CD8-positive, alpha-beta memory T cell (primary cell): ENCODE results near the gene MRRF. TPM values are rescaled to one million over a fixed set of nuclear protein-coding genes. Genes with fewer than 3 reads are reported as not detected.

ENCODE experiments used
- CTCF ChIA-PET: fragments of 350-600 bp; sonication (Branson Sonifier 250); formaldehyde crosslinking; loops from one replicate; lab custom pipeline; 2021; ENCODE audit warnings: antibody characterized with exemption; lab: Charles Lee
- POLR2A ChIA-PET: fragments of 350-600 bp; sonication (Branson Sonifier 250); formaldehyde crosslinking; loops from one replicate; lab custom pipeline; 2021; ENCODE audit warnings: antibody characterized with exemption; lab: Charles Lee
- DNase-seq, 5 donors: peaks; one replicate each; pipeline versions ENCODE4 v3.0.0 to v3.0.0-alpha.2; 2020 to 2022; ENCODE audit warnings: mixed read lengths in 1 of 5
- H3K27ac ChIP-seq: one replicate; pipeline ENCODE4 v1.7.0; 2013; ENCODE audit warnings: low read depth, mild to moderate bottlenecking, low read length, moderate library complexity
- H3K27me3 ChIP-seq: 2 replicates; pipeline ENCODE4 v1.7.0; 2013; ENCODE audit warnings: low read length, mild to moderate bottlenecking; ENCODE audit not compliant: insufficient read depth, poor library complexity, severe bottlenecking
- H3K36me3 ChIP-seq: 2 replicates; pipeline ENCODE4 v1.7.0; 2013; ENCODE audit warnings: mild to moderate bottlenecking, low read length, moderate library complexity; ENCODE audit not compliant: insufficient read depth
- H3K4me1 ChIP-seq: 2 replicates; pipeline ENCODE4 v1.7.0; 2013; ENCODE audit warnings: mild to moderate bottlenecking, low read length, moderate library complexity; ENCODE audit not compliant: insufficient read depth
- H3K4me3 ChIP-seq: 2 replicates; pipeline ENCODE4 v1.7.0; 2013; ENCODE audit warnings: mild to moderate bottlenecking, low read length
- H3K9me3 ChIP-seq: 2 replicates; pipeline ENCODE4 v1.7.0; 2013; ENCODE audit warnings: mild to moderate bottlenecking, low read length
- H3K27ac Mint-ChIP-seq, 8 donors: one replicate each; pipeline ENCODE4 v1.8.0; 2020 to 2021; ENCODE audit warnings: mixed read lengths in 8 of 8, mild to moderate bottlenecking in 6 of 8, inconsistent platforms in 3 of 8, moderate library complexity in 3 of 8
- H3K27me3 Mint-ChIP-seq, 2 donors: one replicate each; pipeline ENCODE4 v1.8.0; 2020 to 2021; ENCODE audit warnings: mixed read lengths in 2 of 2, mild to moderate bottlenecking in 1 of 2, moderate library complexity in 1 of 2
- H3K36me3 Mint-ChIP-seq, 3 donors: one replicate each; pipeline ENCODE4 v1.8.0; 2020 to 2021; ENCODE audit warnings: mixed read lengths in 3 of 3, inconsistent platforms in 1 of 3, mild to moderate bottlenecking in 1 of 3
- H3K4me1 Mint-ChIP-seq, 3 donors: one replicate each; pipeline ENCODE4 v1.8.0; 2020 to 2021; ENCODE audit warnings: mixed read lengths in 3 of 3, inconsistent platforms in 1 of 3, mild to moderate bottlenecking in 1 of 3
- H3K4me3 Mint-ChIP-seq, 7 donors: one replicate each; pipeline ENCODE4 v1.8.0; 2020 to 2021; ENCODE audit warnings: mixed read lengths in 7 of 7, mild to moderate bottlenecking in 6 of 7, moderate library complexity in 4 of 7, inconsistent platforms in 2 of 7
- H3K9me3 Mint-ChIP-seq, 5 donors: one replicate each; pipeline ENCODE4 v1.8.0; 2020 to 2022; ENCODE audit warnings: mixed read lengths in 5 of 5, mild to moderate bottlenecking in 3 of 5, moderate library complexity in 2 of 5, inconsistent platforms in 1 of 5
- polyA plus RNA-seq: library from polyadenylated mRNA; unstranded; fragments of 300-500 nt; fragmentation: Illumina TruSeq; gene quantifications from one replicate; pipeline ENCODE4 v1.2.3, GENCODE V29; 2021
- total RNA-seq, 2 experiments: library from RNA; stranded (reverse); gene quantifications; one replicate each; pipeline ENCODE4 v1.2.3, GENCODE V29; 2021

MRRF gene
- total and polyA plus RNA-seq, 3 experiments from 2014 or later: 18.9 to 75.9 (median 74.6) TPM

DNA sequence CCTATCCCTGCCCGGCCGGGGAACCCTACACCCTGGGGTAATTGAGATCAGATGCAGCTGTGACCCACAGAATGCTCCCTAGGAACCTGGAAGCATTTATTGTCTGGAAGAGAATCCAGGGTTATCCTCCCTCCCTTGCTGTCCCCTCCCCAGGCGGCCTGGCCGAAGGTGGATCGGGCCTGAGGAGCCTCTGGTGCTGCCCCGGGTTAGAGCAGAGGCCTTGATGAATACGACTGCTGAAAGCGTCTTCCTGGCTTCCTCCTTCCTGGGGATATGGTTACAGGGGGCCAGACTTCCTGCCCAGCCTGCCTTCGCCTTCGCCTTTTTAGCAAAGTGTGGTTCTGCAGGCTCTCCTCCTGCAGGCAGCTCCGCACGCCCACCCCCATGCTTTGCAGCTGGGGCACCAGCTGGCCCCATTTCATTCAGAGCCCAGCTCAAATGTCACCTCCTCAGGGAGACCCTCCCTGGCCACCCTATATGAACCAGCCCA, 83.7 kb downstream of the MRRF start:
- DNase-seq: no peak
- no peak overlapping the region for H3K27ac ChIP-seq
- H3K9me3 ChIP-seq: no peaks in the 10 kb centered on the region
- H3K4me3 ChIP-seq: no peak overlapping the region
- H3K27me3 ChIP-seq: peaks cover 6% of the 10 kb centered on the region
- peak overlapping the region in 2 of 7 donors; percentile 12 to 42 for H3K4me3 Mint-ChIP-seq
- no peaks in the 10 kb centered on the region for H3K36me3 ChIP-seq
- no peaks in the 10 kb centered on the region for H3K36me3 Mint-ChIP-seq
- peak overlapping the region in 3 of 8 donors; percentile 0 to 43 (median 6) for H3K27ac Mint-ChIP-seq
- peaks cover 0 to 22% (median 6%) of the 10 kb centered on the region in 3 donors for H3K4me1 Mint-ChIP-seq
- ChIA-PET POLR2A (no interaction called here), CTCF (interaction anchor here (1.0 to 9.0 kb wide), 3 partner anchors 224 to 461 kb away, joined by 3 to 166 read pairs (median 16); no protein-coding TSS in a partner anchor)
- peaks cover 0 to 6% (median under 1%) of the 10 kb centered on the region in 5 donors for H3K9me3 Mint-ChIP-seq
- no peaks in the 10 kb centered on the region for H3K4me1 ChIP-seq
- peaks cover 38 to 55% of the 10 kb centered on the region in 2 donors for H3K27me3 Mint-ChIP-seq

DNA sequence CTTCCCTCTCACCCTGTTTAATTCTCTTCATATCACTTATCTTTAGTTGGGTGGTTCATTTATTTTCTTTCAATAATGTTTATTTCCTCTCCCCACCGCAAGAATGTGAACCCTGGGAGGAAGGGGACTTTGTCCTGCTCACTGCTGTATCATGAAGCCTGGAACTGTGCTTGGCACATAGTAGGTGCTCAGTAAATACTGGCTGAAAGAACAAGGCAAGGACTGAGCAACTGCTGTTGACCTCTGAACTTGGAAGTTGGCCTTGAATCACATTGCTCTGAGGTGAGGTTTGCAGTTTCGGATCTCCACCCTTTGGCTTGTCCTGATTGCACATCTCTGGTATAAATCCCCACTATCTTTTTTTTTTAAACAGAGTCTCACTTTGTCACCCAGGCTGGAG, 84.1 kb downstream of the MRRF start:
- Histone ChIP-seq H3K9me3 (no peaks in the 10 kb centered on the region), H3K4me1 (no peaks in the 10 kb centered on the region), H3K27me3 (peaks cover 6% of the 10 kb centered on the region), H3K4me3 (no peak overlapping the region), H3K36me3 (no peaks in the 10 kb centered on the region), H3K27ac (no peak overlapping the region)
- H3K27ac Mint-ChIP-seq: peak overlapping the region in 3 of 8 donors; percentile 0 to 43 (median 6)
- peaks cover 38 to 55% of the 10 kb centered on the region in 2 donors for H3K27me3 Mint-ChIP-seq
- peak overlapping the region in 1 of 7 donors; percentile 42 for H3K4me3 Mint-ChIP-seq
- peaks cover 0 to 22% (median 6%) of the 10 kb centered on the region in 3 donors for H3K4me1 Mint-ChIP-seq
- ChIA-PET CTCF (interaction anchor here (3.4 to 9.0 kb wide), 2 partner anchors 225 to 247 kb away, joined by 16 to 166 read pairs; no protein-coding TSS in a partner anchor), POLR2A (no interaction called here)
- DNase-seq: no peak
- no peaks in the 10 kb centered on the region for H3K36me3 Mint-ChIP-seq
- peaks cover 0 to 7% (median 4%) of the 10 kb centered on the region in 5 donors for H3K9me3 Mint-ChIP-seq

DNA sequence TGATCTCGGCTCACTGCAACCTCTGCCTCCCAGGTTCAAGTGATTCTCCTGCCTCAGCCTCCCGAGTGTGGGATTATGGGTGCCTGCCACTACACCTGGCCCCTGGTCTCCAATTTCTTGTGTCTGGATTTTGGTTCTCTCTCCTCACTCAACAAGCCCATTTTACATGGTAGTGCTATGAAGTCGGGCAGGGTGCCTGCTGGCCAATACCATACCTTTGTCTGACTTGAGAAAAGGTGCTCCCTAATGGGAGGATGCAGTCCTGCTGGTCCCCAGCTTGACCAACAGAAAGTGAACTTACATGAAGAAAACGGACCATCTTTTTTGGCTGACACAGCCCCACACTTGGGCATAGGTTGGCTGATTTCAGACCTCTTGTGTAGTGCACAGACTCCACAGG, 84.5 kb downstream of the MRRF start:
- Histone ChIP-seq H3K36me3 (no peaks in the 10 kb centered on the region), H3K9me3 (no peaks in the 10 kb centered on the region), H3K4me3 (no peak overlapping the region), H3K4me1 (no peaks in the 10 kb centered on the region), H3K27ac (no peak overlapping the region), H3K27me3 (peaks cover 6% of the 10 kb centered on the region)
- POLR2A ChIA-PET: no interaction called here
- no peak for DNase-seq
- peaks cover 38 to 55% of the 10 kb centered on the region in 2 donors for H3K27me3 Mint-ChIP-seq
- H3K4me1 Mint-ChIP-seq: peaks cover 0 to 22% (median 6%) of the 10 kb centered on the region in 3 donors
- H3K9me3 Mint-ChIP-seq: peaks cover 0 to 7% (median 4%) of the 10 kb centered on the region in 5 donors
- CTCF ChIA-PET: interaction anchor here (1.7 to 9.0 kb wide), 5 partner anchors 191 to 251 kb away, joined by 5 to 166 read pairs (median 16); no protein-coding TSS in a partner anchor
- no peaks in the 10 kb centered on the region for H3K36me3 Mint-ChIP-seq
- H3K4me3 Mint-ChIP-seq: no peak overlapping the region
- H3K27ac Mint-ChIP-seq: no peak overlapping the region

DNA sequence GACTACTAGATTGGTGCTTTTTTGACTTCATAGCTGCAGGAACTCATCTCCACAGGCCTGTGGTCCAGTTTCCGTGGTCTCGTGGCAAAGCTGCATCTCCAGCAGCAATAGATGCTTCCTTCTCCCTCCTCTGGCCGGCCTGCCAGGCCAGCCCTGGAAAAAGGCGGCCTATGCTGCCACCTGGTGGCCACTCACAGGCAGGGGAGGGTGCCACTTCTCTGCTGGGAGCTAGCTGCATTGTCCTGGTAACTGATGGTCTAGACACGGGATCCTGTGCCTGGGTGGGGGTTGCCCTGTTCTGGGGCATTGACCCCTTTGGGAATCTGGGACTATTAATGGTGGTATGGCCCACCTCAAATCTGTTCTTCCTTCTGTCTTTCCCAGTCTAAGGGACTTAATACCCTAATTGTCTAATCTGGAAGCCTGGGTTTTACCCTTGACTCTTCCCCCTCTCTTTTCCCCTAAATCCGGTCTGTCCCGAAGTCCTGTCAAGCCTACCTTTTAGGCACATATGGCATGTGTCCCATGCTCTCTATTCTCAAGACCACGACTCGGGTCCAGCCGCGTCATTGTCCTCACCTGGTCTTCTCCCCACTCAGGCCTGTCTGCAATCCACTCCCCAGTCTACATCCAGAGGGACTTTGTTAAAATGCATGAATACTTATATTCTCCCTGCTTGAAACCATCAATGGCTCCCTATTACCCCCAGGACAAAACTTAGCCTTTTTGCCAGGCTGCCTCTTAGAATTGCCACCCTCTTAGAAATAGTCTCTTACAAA, 86.1 kb downstream of the MRRF start:
- Mint-ChIP-seq H3K27me3 (peaks cover 37 to 45% of the 10 kb centered on the region in 2 donors), H3K36me3 (no peaks in the 10 kb centered on the region)
- H3K9me3 ChIP-seq: no peaks in the 10 kb centered on the region

DNA sequence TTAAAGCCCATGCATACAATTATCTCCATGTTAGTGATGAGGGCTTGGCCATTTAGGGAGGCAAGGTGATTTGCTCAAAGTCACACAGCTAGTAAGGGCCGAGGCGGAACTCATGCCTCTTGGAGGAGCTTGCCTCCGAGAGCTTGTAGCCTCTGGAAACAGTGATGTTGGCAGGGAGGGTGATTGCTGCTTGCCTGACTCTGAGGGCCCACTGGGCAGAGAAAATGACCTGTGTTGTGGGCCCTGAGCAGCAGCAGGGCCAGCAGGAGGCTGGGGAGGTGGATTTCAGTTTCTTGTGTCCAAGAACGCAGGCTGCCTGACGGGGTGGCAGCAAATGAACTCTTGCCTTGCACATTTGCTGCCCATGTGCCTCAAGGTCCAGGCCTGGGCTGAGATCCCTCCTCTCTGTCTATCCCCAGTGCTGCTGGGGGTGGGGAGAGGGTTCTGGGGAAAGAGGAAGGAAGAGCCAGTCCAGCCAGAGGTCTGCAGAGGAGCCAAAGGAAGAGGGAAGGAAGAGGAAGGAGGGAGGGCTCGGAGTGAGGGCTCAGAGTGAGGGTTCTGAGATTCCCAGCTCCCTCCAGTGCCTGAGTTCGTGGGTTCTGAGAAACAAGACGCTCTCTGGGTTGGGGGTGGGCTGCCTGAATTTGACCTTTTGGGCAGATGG, 90.0 kb downstream of the MRRF start:
- H3K4me3 Mint-ChIP-seq: no peak overlapping the region
- H3K4me3 ChIP-seq: no peak overlapping the region
- H3K9me3 ChIP-seq: no peaks in the 10 kb centered on the region
- peaks cover 0 to 9% (median 5%) of the 10 kb centered on the region in 5 donors for H3K9me3 Mint-ChIP-seq
- ChIA-PET CTCF (interaction anchor here (1.3 kb wide), 1 partner anchor 255 kb away, joined by 5 read pairs; no protein-coding TSS in a partner anchor), POLR2A (no interaction called here)
- peaks cover 0 to 1% (median 0%) of the 10 kb centered on the region in 3 donors for H3K36me3 Mint-ChIP-seq
- H3K27ac Mint-ChIP-seq: no peak overlapping the region
- no peaks in the 10 kb centered on the region for H3K36me3 ChIP-seq
- DNase-seq: no peak
- no peaks in the 10 kb centered on the region for H3K4me1 ChIP-seq
- H3K27ac ChIP-seq: no peak overlapping the region
- H3K27me3 Mint-ChIP-seq: peaks cover 18 to 22% of the 10 kb centered on the region in 2 donors
- peaks cover 0 to 4% (median 0%) of the 10 kb centered on the region in 3 donors for H3K4me1 Mint-ChIP-seq
- H3K27me3 ChIP-seq: no peaks in the 10 kb centered on the region

More for the DNA sequence above, 86.1 kb downstream of the MRRF start:
- CTCF ChIA-PET: interaction anchor here (0.7 to 9.0 kb wide), 19 partner anchors 11 to 801 kb away, joined by 3 to 166 read pairs (median 4); partner anchors contain the start of genes MORN5, NDUFA8 and TTLL11
- Mint-ChIP-seq H3K9me3 (peaks cover 0 to 7% (median 4%) of the 10 kb centered on the region in 5 donors), H3K4me1 (peaks cover 0 to 22% (median 6%) of the 10 kb centered on the region in 3 donors), H3K4me3 (no peak overlapping the region), H3K27ac (no peak overlapping the region)
- Histone ChIP-seq H3K27me3 (peaks cover 6% of the 10 kb centered on the region), H3K27ac (no peak overlapping the region), H3K36me3 (no peaks in the 10 kb centered on the region), H3K4me1 (no peaks in the 10 kb centered on the region), H3K4me3 (no peak overlapping the region)
- POLR2A ChIA-PET: no interaction called here
- peak; percentile 58 to 79 (median 67) for DNase-seq

DNA sequence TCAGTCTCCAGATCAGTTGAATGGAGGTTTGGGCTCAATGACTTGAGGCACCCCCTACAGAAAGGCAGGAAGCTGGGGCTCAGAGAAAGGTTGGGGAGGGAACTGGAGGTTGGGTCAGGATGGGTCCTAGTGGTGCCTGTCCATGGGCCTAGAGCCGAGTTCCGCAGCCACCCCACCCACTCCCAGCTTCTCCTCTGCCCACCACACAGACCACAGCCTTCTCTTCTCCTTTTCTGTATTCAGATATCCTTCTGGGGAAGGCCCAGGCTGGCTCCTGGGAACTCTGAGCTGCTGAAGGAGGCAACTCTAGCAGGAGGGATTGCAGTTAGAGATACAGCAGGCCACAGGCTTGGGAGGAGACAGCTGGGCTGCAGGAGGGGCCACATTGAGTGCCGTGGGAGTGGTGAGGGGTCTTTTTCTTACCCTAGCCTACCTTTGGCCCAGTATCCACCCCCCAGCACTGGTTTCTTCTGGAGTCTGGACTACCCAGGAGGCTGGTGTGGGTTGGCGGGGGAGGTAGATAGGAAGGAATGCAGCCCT, 90.7 kb downstream of the MRRF start:
- H3K4me1 ChIP-seq: no peaks in the 10 kb centered on the region
- no peaks in the 10 kb centered on the region for H3K36me3 ChIP-seq
- CTCF ChIA-PET: interaction anchor here (1.3 to 1.4 kb wide), 2 partner anchors 235 to 256 kb away, joined by 3 to 5 read pairs; no protein-coding TSS in a partner anchor
- DNase-seq: no peak
- H3K4me3 Mint-ChIP-seq: no peak overlapping the region
- POLR2A ChIA-PET: no interaction called here
- H3K27ac ChIP-seq: no peak overlapping the region
- peaks cover 14 to 17% of the 10 kb centered on the region in 2 donors for H3K27me3 Mint-ChIP-seq
- H3K4me3 ChIP-seq: no peak overlapping the region
- peaks cover 0 to 1% (median 0%) of the 10 kb centered on the region in 3 donors for H3K36me3 Mint-ChIP-seq
- peaks cover 0 to 9% (median 5%) of the 10 kb centered on the region in 5 donors for H3K9me3 Mint-ChIP-seq
- H3K4me1 Mint-ChIP-seq: no peaks in the 10 kb centered on the region
- H3K27ac Mint-ChIP-seq: no peak overlapping the region
- no peaks in the 10 kb centered on the region for H3K9me3 ChIP-seq
- H3K27me3 ChIP-seq: no peaks in the 10 kb centered on the region

DNA sequence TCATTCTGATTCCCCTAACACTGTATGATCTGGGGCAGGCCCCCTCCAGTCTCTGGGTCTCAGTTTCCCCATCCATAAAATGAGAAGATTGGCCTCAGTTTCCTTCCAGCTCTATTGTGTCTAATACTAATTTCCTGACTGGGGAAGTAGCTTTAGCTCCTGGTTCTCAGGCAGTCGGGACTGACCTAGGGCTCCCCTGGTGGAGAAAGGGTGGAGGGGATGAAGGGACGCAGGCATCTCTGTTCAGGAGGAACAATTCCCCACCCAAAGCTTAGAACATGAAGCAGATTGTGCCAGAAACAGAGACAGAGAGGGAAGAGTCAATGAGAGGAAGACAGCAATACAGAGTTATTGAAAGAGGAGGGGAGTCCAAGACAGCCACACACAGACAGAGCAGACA, 91.9 kb downstream of the MRRF start:
- no peak for DNase-seq
- ChIA-PET POLR2A (no interaction called here), CTCF (interaction anchor here (1.4 kb wide), 1 partner anchor 237 kb away, joined by 3 read pairs; no protein-coding TSS in a partner anchor)
- no peaks in the 10 kb centered on the region for H3K4me1 ChIP-seq
- Mint-ChIP-seq H3K27me3 (peaks cover 7 to 11% of the 10 kb centered on the region in 2 donors), H3K4me1 (no peaks in the 10 kb centered on the region), H3K36me3 (peaks cover 0 to 1% (median 0%) of the 10 kb centered on the region in 3 donors), H3K9me3 (peaks cover 0 to 9% (median 5%) of the 10 kb centered on the region in 5 donors), H3K4me3 (no peak overlapping the region), H3K27ac (peak overlapping the region in 1 of 8 donors; percentile 83)
- H3K27ac ChIP-seq: no peak overlapping the region
- H3K36me3 ChIP-seq: no peaks in the 10 kb centered on the region
- H3K27me3 ChIP-seq: no peaks in the 10 kb centered on the region
- H3K9me3 ChIP-seq: no peaks in the 10 kb centered on the region
- no peak overlapping the region for H3K4me3 ChIP-seq
